HepG2 (cell line): Measurements from ENCODE around the gene GRIK4. TPM values are rescaled to one million over a fixed set of nuclear protein-coding genes. Genes with fewer than 3 reads are reported as not detected.

Source experiments
- ARNT2 ChIP-seq: sonication (generic); formaldehyde crosslinking; IDR thresholded peaks from 2 replicates; pipeline ENCODE4 v1.8.0; 2022; ENCODE audit warnings: mild to moderate bottlenecking, low read depth, missing genetic modification reagents, moderate library complexity
- CHCHD3 ChIP-seq: sonication (generic); formaldehyde crosslinking; IDR thresholded peaks from 2 replicates; pipeline ENCODE4 v1.8.0; 2022; ENCODE audit warnings: mild to moderate bottlenecking, missing genetic modification reagents, moderate library complexity
- FLYWCH1 ChIP-seq: sonication (generic); formaldehyde crosslinking; IDR thresholded peaks from 2 replicates; pipeline ENCODE4 v1.8.1; 2023; ENCODE audit warnings: mild to moderate bottlenecking, missing genetic modification reagents
- HIVEP1 ChIP-seq: sonication (generic); formaldehyde crosslinking; IDR thresholded peaks from 2 replicates; pipeline ENCODE4 v1.4.0; 2020; ENCODE audit warnings: mild to moderate bottlenecking, missing genetic modification reagents
- KAT7 ChIP-seq: IDR thresholded peaks from 2 replicates; pipeline ENCODE4 v1.6.1; 2018; ENCODE audit warnings: borderline replicate concordance, missing compliant biosample characterization
- KAT8 ChIP-seq: IDR thresholded peaks from 2 replicates; pipeline ENCODE4 v1.6.1; 2016; ENCODE audit warnings: missing genetic modification reagents, missing compliant biosample characterization
- LCORL ChIP-seq, 2 experiments: fragments of 450-650 bp in 1 of 2; sonication (generic) in 1 of 2; formaldehyde crosslinking in 1 of 2; IDR thresholded peaks; 2 replicates each; pipeline versions ENCODE4 v1.5.0 to v1.6.1; 2017 to 2020; ENCODE audit warnings: antibody characterized with exemption in 1 of 2, missing genetic modification reagents in 1 of 2
- MAZ ChIP-seq, 2 experiments: sonication (generic) in 1 of 2; formaldehyde crosslinking in 1 of 2; IDR thresholded peaks; 2 replicates each; pipeline versions ENCODE4 v1.5.0 to v1.6.1; 2012 to 2020; ENCODE audit warnings: low read depth in 2 of 2, mild to moderate bottlenecking in 2 of 2, borderline replicate concordance in 1 of 2, improper control_type of control experiment in 1 of 2, low read length in 1 of 2, missing genetic modification reagents in 1 of 2, moderate library complexity in 1 of 2
- MXD4 ChIP-seq: IDR thresholded peaks from 2 replicates; pipeline ENCODE4 v1.6.1; 2016; ENCODE audit warnings: mild to moderate bottlenecking, missing biosample characterization, missing genetic modification reagents
- NFYB ChIP-seq: sonication (generic); formaldehyde crosslinking; IDR thresholded peaks from 2 replicates; pipeline ENCODE4 v1.4.0; 2020; ENCODE audit warnings: missing genetic modification reagents
- NR2C2 ChIP-seq: sonication (generic); formaldehyde crosslinking; IDR thresholded peaks from 2 replicates; pipeline ENCODE4 v1.4.0; 2020; ENCODE audit warnings: missing genetic modification reagents, mild to moderate bottlenecking, moderate library complexity, borderline replicate concordance
- PHF21A ChIP-seq: sonication (generic); formaldehyde crosslinking; IDR thresholded peaks from 2 replicates; pipeline ENCODE4 v1.5.0; 2020; ENCODE audit warnings: mild to moderate bottlenecking, missing genetic modification reagents
- POLR2AphosphoS5 ChIP-seq: IDR thresholded peaks from 2 replicates; pipeline ENCODE4 v1.6.1; 2012; ENCODE audit warnings: low read depth, low read length
- SAP130 ChIP-seq: IDR thresholded peaks from 2 replicates; pipeline ENCODE4 v1.6.1; 2016; ENCODE audit warnings: low read depth
- ZC3H13 ChIP-seq: sonication (generic); formaldehyde crosslinking; IDR thresholded peaks from 2 replicates; pipeline ENCODE4 v1.8.1; 2023; ENCODE audit warnings: mild to moderate bottlenecking, missing genetic modification reagents, moderate library complexity
- ZNF207 ChIP-seq: fragments of 450-650 bp; IDR thresholded peaks from 2 replicates; pipeline ENCODE4 v1.6.1; 2016; ENCODE audit warnings: antibody characterized with exemption, borderline replicate concordance
- ZNF746 ChIP-seq: sonication (generic); formaldehyde crosslinking; IDR thresholded peaks from 2 replicates; pipeline ENCODE4 v1.8.0; 2022; ENCODE audit warnings: mild to moderate bottlenecking, missing genetic modification reagents
- ZNF761 ChIP-seq: sonication (generic); formaldehyde crosslinking; conservative IDR thresholded peaks from 2 replicates; pipeline ENCODE4 v1.4.0; 2020; ENCODE audit warnings: mild to moderate bottlenecking, missing genetic modification reagents
- polyA plus RNA-seq, 8 experiments: library from polyadenylated mRNA; depleted of rRNA in 3 of 8; stranded (reverse) in 7 of 8; unstranded in 1 of 8; fragments of >200 nt; fragmentation: Illumina TruSeq in 4 of 8; extraction: Trizol in 4 of 8; gene quantifications; 2 replicates each; pipeline versions ENCODE4 v1.2.1 to v1.2.3, GENCODE V29; 2011 to 2016; ENCODE audit warnings: low read depth in 4 of 8, missing spikeins in 1 of 8, mixed read lengths in 1 of 8; ENCODE audit not compliant: insufficient read depth in 1 of 8
- total RNA-seq, 5 experiments: library from RNA; depleted of rRNA; stranded (reverse); fragments of >200 nt; fragmentation: Illumina TruSeq; extraction: Trizol; gene quantifications; 2 replicates each; pipeline ENCODE4 v1.2.3, GENCODE V29; 2016; ENCODE audit warnings: low read depth in 1 of 5
- TF ChIP-seq, protein P1 (sequence below): sonication (generic); formaldehyde crosslinking; IDR thresholded peaks from 2 replicates; pipeline ENCODE4 v1.8.0; 2022; ENCODE audit warnings: missing genetic modification reagents, low read depth, mild to moderate bottlenecking, borderline replicate concordance
- TF ChIP-seq, protein P2 (sequence below): sonication (generic); formaldehyde crosslinking; IDR thresholded peaks from 2 replicates; pipeline ENCODE4; 2020; ENCODE audit warnings: missing genetic modification reagents, mild to moderate bottlenecking, borderline replicate concordance
- TF ChIP-seq, protein P3 (sequence below): IDR thresholded peaks from 2 replicates; pipeline ENCODE4 v1.6.1; 2016
- TF ChIP-seq, protein P4 (sequence below): sonication (generic); formaldehyde crosslinking; IDR thresholded peaks from 2 replicates; pipeline ENCODE4 v1.4.0; 2020; ENCODE audit warnings: mild to moderate bottlenecking, missing genetic modification reagents

The GRIK4 gene
- total and polyA plus RNA-seq, 2 of the 13 experiments (the other 11 are each of a cell fraction or from before 2014, with no cell fraction given): 0.04 to 0.07 TPM

DNA sequence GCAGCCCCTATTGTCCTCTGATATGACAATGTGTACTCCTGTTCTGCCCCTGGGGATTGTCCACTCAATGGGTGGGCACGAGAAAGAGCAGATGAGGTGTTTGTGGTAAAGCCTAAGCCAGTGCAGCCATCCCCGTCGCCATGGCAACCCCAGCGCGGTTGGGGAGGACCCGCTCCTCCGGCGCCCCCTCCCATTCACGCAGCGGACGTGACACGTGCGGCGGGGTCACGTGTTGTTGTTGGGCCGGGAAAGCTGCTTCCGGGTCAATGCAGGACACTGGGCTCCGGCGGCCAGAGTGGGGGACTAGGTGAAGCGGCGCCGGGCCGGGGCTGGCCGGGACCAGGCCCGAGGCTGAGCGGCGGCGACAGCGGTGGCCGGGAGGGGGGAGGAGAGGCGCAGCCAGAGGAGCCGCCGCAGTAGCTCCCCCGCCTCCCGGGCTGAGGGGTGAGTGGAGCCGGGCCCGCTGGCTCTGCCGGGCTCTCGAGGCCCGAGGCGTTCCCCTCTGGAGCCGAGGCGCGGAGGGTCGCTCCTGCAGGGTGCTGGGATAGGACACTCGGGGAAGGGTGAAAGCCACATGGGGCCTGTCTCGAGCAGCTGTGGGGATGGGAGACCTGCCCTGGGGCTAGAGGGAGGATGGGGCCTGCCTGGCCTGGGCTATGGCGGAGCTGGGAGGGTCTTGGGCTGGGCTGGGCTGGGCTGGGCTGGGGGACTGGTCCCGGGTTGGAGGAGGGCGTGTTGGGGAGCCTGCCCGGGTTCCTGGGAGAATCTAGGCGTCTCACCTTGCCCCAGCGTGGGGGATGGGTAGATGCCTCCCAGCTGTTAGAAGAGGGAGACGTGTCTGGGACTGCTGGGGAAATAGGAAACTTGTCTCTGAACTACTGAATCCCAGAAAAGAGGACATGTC, 512.6 kb downstream of the GRIK4 start, which contains the start of gene TBCEL (continued):
- TF ChIP-seq NFYB (CRISPR knock-in tag) (0 out of 2 replicates have a peak, but pooled peaks have one; percentile 31), MXD4 (CRISPR knock-in tag) (peak; percentile 96), KAT8 (CRISPR knock-in tag) (peak; percentile 92), HIVEP1 (CRISPR knock-in tag) (peak; percentile 61; the same call in 1 of the 2 replicates), ZNF761 (CRISPR knock-in tag) (0 out of 2 replicates have a peak, but pooled peaks have one; percentile 37), POLR2AphosphoS5 (peak; percentile 47; the same call in 1 of the 2 replicates), SAP130 (CRISPR knock-in tag) (peak; percentile 96), CHCHD3 (CRISPR knock-in tag) (no peak), ARNT2 (CRISPR knock-in tag) (peak; percentile 82), FLYWCH1 (CRISPR knock-in tag) (no peak), ZNF207 (no peak), NR2C2 (CRISPR knock-in tag) (peak; percentile 99), PHF21A (CRISPR knock-in tag) (0 out of 2 replicates have a peak, but pooled peaks have one; percentile 14), ZNF746 (CRISPR knock-in tag) (peak; percentile 34; the same call in 1 of the 2 replicates), ZC3H13 (CRISPR knock-in tag) (peak; percentile 69; the same call in 1 of the 2 replicates), MAZ (IDR thresholded peaks at IDR 0.05; ENCODE audit: borderline replicate concordance, low read depth, low read length) (peak; percentile 98), MAZ (CRISPR knock-in tag; IDR thresholded peaks at IDR 0.05; ENCODE audit: low read depth) (peak; percentile 99), KAT7 (CRISPR knock-in tag) (0 out of 2 replicates have a peak, but pooled peaks have one; percentile 72), LCORL (IDR thresholded peaks at IDR 0.05) (0 out of 2 replicates have a peak, but pooled peaks have one; percentile 17), LCORL (CRISPR knock-in tag; IDR thresholded peaks at IDR 0.05) (peak; percentile 60; the same call in 1 of the 2 replicates)
- TF ChIP-seq, protein P1, sequence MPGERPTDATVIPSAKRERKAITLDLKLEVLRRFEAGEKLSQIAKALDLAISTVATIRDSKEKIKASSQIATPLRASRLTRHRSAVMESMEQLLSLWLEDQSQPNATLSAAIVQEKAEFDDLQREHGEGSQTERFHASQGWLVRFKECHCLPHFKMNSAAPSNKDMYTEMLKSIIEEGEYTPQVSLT (CRISPR knock-in tag): no peak
- TF ChIP-seq, protein P2, sequence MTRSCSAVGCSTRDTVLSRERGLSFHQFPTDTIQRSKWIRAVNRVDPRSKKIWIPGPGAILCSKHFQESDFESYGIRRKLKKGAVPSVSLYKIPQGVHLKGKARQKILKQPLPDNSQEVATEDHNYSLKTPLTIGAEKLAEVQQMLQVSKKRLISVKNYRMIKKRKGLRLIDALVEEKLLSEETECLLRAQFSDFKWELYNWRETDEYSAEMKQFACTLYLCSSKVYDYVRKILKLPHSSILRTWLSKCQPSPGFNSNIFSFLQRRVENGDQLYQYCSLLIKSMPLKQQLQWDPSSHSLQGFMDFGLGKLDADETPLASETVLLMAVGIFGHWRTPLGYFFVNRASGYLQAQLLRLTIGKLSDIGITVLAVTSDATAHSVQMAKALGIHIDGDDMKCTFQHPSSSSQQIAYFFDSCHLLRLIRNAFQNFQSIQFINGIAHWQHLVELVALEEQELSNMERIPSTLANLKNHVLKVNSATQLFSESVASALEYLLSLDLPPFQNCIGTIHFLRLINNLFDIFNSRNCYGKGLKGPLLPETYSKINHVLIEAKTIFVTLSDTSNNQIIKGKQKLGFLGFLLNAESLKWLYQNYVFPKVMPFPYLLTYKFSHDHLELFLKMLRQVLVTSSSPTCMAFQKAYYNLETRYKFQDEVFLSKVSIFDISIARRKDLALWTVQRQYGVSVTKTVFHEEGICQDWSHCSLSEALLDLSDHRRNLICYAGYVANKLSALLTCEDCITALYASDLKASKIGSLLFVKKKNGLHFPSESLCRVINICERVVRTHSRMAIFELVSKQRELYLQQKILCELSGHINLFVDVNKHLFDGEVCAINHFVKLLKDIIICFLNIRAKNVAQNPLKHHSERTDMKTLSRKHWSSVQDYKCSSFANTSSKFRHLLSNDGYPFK (CRISPR knock-in tag): peak; percentile 76
- TF ChIP-seq, protein P3, sequence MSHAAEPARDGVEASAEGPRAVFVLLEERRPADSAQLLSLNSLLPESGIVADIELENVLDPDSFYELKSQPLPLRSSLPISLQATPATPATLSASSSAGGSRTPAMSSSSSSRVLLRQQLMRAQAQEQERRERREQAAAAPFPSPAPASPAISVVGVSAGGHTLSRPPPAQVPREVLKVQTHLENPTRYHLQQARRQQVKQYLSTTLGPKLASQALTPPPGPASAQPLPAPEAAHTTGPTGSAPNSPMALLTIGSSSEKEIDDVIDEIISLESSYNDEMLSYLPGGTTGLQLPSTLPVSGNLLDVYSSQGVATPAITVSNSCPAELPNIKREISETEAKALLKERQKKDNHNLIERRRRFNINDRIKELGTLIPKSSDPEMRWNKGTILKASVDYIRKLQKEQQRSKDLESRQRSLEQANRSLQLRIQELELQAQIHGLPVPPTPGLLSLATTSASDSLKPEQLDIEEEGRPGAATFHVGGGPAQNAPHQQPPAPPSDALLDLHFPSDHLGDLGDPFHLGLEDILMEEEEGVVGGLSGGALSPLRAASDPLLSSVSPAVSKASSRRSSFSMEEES (CRISPR knock-in tag): peak; percentile 95
- TF ChIP-seq, protein P4, sequence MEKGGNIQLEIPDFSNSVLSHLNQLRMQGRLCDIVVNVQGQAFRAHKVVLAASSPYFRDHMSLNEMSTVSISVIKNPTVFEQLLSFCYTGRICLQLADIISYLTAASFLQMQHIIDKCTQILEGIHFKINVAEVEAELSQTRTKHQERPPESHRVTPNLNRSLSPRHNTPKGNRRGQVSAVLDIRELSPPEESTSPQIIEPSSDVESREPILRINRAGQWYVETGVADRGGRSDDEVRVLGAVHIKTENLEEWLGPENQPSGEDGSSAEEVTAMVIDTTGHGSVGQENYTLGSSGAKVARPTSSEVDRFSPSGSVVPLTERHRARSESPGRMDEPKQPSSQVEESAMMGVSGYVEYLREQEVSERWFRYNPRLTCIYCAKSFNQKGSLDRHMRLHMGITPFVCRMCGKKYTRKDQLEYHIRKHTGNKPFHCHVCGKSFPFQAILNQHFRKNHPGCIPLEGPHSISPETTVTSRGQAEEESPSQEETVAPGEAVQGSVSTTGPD (CRISPR knock-in tag): no peak
